ENCODE results near the gene SQOR.
A peak's percentile ranks its signal among the peaks of the same experiment; 100 is the strongest.

SQOR gene

DNA sequence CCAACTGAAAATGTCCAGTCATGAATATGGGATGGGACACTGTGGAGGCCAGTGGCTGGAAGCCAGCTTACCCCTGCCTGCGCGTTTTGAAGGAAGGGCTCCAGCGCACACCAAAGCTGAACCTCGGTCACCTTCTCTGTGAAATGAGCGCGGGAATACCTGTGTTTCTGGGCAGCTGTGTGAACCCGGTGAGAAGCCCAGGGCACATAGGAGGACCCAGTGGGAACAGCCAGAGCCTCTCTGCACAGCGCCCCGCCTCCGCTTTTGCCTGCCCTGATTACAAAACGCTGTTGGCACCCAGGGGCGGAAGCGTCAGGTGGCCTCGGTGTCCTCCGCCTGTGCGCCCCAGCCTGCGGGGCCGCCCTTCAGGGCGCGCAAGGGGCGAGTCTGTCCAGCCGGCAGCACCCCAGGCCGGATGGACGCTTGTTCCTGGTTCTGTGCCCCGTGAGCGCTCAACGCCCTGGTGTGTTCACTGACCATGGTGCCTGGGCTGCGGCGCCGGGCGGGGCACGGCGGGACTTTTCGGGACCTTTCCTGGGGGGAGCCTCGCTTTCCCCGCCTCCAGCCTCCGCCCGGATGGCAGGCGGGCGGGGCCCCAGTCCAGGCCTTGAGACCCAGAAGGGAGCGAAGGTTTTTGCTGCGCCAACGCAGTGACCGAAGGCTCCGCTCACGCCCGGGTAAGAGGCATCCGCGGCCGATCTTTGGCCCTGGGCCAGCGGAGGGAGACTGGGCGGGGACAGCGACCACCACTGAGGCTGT lies at the start of gene SQOR:
SQOR (plus strand) TSS at position 598 of the 759 bp plus-strand sequence. CDS start 23,895 bp downstream, outside the sequence.
- peak in 1 of 2 donors; percentile 42 for DNase-seq (ENCODE audit: extremely low read depth in 1 of 2, low read depth in 1 of 2)

DNA sequence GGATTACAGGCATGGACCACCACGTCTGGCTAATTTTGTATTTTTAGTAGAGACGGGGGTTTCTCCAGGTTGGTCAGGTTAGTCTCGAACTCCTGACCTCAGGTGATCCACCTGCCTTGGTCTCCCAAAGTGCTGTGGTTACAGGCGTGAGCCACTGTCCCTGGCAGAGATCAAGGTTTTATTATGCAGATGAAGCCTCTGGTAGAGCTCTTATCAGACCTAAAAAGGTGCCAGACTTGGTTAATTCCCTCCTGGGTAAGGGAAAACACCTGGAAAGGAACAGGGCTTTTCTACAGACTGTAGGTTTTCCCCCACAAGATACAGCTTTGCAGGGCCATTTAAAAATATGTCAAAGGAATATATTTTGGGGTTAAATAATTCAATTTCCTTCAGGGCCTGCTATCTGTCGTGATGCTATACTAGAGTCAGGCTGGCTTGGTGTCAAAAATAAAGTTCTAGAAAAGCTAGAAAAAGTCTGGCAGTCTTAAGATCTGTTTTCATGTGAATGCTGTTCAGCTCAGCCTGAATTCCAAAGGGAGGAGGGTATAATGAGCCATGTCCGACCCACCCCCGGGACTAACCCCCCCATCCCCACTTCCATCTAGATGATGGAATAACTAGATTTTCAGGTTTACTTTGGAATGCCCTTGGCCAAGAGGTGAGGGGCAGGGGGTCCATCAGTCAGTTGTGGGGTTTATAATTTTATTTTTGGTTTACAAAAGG lies 49.6 kb upstream of the SQOR start:
- no peak for DNase-seq (ENCODE audit: extremely low read depth in 1 of 2, low read depth in 1 of 2)

DNA sequence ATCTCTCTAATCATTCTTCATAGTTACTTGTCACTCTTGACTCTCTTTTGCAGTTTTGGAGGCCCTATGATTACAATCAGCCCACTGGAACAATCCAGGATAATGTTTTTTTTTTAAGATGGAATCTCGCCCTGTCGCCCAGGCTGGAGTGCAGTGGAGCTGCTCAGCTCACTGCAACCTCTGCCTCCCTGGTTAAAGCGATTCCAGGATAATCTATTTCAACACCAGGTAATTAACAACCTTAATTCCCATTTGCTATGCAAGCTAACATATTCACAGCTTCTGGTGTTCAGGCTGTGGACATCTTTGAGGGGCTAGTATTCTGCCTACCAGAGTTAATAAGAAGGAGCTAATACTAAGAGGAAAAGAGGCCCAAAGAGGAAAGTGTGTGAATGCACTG lies 48.7 kb upstream of the SQOR start:
- no peak for DNase-seq (ENCODE audit: extremely low read depth in 1 of 2, low read depth in 1 of 2)

DNA sequence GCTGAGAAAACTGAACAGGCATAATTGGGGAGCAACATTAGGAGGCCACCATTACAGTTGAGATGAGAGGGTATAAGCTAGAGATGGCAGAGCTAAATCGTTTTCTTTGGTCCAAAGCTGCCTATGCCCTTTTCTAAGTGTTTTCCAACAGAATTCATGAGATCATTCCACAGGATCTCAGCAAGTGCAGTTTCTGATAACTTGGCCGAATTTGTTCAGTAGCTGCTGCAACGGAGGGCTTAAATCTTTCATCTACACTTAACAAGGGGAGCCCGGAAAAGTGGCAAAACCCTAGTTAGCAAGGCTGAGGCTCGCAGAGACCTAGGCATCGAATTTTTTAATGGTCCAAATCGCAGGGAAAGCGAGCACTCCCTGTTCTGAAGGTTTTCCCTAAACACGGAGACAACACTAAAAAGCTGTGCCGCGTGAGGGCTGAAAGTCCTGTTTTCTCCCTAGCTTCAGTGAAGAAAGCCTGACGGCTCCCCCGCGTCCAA lies 48.2 kb upstream of the SQOR start:
- no peak for DNase-seq (ENCODE audit: extremely low read depth in 1 of 2, low read depth in 1 of 2)

DNA sequence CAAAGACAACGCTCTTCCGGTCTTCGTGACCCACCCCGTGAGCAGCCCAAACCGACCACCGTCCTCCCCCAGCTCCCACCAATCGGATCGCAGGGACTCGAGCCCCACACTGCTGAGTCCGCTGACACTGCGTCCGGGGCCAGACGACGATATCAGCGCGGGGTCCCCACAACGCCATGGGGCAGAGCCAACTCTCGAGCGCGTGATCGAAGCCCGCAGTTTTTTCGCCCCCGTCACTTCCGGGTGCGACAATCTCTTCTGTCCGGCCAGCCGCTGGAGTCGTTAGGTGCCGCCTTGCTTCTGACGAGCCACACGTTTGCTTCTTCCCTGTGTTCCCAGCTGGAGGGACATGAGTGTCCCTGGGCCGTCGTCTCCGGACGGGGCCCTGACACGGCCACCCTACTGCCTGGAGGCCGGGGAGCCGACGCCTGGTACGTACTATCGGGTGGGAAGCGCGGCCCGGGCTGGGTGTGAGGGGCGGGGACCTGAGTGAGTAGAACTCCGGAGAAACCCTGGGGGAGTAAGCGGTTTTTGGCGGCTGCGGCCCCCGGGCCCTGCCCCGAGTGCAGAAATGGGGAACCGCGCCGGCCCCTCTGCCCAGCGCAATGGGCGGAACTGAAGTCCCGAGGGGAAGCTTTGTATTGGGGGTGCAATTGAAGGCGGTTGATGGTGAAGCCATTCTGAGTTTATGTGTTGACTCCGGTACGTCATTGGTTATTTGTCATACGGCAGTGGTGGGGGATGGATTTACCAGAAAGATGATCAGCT lies 47.5 kb upstream of the SQOR start, which contains the start of gene BLOC1S6:
BLOC1S6 (plus strand) TSS at position 285 of the 768 bp plus-strand sequence; CDS start at position 350, 65 bp downstream.
- DNase-seq (ENCODE audit: extremely low read depth in 1 of 2, low read depth in 1 of 2), result peak; percentile 72 to 80

DNA sequence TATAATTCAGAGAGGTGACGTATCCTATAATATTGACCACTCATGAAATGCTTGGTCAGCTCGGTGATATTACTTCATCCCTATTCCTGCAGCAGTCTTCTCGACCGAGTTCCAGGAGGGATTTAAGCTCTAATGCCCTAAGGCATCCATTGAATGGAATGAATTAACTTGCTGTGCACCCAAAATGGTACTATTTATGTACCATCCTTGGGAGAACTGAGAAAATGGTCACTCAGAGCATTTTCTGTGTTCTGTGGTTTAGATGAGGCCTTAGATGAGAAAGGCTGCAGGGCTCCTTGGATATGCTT lies 47.0 kb upstream of the SQOR start:
- DNase-seq (ENCODE audit: extremely low read depth in 1 of 2, low read depth in 1 of 2), result no peak

DNA sequence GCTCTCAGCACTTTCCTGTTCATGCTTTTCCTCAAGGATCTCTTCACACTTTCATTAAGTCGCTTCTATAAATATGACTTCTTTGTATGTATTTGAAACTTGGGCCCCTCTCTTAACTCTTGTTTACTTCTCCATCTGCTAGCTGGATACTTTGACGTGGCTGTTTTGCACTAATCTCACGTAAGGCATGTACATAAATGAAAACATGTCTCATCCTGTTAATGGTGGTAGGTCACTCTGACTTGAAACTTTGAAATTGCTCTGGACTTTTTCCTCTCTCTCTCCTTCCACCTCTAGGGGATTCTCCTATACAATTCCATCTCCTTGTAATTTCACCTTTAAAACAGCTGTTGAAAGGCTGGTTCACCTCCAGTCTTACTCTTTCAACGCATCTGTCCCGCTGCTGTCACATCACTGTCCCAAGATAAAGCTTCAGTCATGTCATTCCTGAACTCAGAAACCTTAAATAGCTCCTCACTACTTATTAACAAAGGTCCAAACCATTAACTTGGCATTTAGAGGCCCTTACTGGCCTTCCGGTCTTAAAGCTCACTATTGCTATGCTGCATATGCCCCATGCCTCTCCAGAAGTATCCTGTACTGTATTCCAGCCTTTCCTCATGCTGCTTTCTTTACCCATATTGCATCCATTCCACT lies 46.5 kb upstream of the SQOR start:
- no peak for DNase-seq (ENCODE audit: extremely low read depth in 1 of 2, low read depth in 1 of 2)

DNA sequence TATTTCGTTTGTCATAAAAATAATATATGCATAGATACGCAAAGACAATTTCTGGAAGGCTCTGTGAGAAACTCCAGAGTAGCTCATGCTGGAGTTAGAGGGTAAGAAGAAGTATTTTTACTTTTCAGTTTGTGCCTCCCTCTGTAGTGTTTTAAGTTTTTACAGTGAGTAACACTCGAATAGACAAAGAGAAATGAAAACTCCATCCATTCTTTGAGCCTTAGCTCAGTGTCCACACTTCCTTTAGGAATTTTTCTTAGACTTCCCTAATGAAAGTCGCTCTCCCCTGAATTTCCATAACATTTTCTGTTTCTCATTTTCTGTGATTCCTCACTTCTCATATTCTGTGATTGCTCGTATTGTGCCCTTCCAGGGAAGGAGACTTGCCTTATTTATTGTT lies 45.6 kb upstream of the SQOR start:
- DNase-seq (ENCODE audit: extremely low read depth in 1 of 2, low read depth in 1 of 2), result no peak

DNA sequence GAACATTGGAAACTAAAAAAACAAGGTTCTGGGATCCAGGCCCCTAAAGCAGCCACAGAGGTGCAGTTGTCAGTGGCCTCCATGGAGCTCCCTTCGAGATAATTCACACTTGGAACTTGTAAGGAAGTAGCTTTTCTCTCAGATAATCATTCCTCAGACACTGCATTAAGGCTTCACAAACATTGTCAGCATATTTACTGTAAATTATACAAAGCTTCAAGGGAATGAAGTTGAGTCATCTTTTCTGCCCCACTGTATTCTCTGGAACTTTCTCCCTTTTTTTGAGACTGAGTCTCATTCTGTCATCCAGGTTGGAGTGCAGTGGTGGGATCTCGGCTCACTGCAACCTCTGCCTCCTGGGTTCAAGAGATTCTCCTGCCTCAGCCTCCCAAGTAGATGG lies 40.5 kb upstream of the SQOR start:
- DNase-seq (ENCODE audit: extremely low read depth in 1 of 2, low read depth in 1 of 2), result no peak

DNA sequence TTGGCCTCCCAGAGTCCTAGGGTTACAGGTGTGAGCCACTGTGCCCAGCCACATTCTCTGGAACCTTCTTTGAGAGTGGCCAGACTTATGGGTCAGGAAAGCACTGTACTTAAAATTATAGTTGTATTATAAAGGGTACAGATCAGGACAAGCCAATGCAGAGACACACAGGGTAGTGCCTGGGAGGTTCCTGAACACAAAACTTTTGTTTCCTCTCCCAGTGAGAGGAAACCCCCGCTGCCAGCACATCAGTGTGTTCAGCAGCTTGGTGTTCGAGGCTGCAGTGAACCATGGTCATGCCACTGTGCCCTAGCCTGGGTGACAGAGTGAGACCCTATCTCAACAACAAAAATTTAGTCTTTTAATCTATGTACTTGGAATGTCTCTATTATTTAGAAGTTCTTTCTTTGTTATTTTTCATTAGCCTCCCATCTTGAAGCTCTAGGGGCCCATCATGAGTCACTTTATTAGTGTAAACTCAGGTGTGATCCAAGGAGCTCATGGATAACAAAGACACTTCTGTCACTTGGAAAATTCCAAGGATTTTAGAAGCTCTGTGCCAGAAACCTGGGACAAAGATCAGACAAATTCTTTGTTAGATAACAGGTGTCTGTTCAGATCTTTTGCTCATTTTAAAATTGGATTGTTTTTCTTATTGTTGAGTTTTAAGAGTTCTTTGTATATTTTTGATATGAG lies 39.8 kb upstream of the SQOR start:
- DNase-seq (ENCODE audit: extremely low read depth in 1 of 2, low read depth in 1 of 2), result no peak

DNA sequence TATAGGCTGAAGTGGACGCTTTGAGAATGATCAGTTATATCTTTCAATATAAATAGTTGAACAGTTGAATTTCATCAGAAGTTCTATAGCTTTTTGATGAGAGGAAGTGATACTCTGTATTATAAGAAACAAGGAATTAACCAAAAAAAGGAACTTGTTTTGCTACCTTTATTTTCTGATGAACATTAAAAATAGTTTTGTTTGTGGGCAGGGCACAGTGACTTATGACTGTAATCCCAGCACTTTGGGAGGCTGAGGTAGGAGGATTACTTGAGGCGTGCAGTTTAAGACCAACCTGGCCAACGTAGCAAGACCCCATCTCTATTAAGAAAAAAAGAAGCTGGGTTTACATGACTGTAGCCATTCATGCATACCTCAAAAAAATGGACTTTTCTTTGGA lies 30.9 kb upstream of the SQOR start:
- no peak for DNase-seq (ENCODE audit: extremely low read depth in 1 of 2, low read depth in 1 of 2)

DNA sequence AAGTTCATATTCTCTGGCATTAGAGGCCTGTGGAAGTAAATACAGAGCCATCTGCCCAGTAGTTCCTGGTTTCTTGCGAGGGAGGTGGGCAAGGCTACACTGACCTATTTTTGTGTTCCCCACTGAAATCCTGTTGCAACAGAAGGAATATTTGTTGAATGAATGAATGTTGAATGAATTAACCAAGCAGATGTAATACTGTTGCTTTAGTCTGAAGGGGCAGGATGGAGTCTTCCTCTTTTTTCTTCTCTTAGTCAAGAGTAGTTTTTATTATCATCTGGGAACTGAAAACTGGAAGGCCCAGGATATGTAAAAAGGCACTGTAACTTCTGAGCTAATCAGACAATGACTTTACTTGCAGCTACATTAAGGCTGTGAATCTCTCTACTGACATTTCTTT lies 30.5 kb upstream of the SQOR start:
- no peak for DNase-seq (ENCODE audit: extremely low read depth in 1 of 2, low read depth in 1 of 2)

DNA sequence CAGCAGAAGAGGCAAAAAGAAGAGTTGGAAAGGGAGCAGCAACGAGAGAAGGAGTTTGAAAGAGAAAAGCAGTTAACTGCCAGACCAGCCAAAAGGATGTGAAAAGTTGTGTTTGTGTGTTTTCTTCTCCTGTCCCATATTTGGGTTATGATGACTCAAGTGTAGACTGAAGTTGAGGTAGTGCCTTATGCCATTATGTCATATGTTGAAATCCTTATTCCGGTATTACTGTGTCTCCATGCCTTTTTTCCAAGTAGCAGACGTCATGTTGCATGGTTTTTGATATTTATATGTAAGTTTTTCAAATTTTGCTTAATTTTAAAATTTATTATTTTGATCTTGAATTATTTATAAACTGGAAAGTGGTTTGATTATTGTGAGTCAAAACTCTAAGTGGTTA lies 28.4 kb upstream of the SQOR start:
- DNase-seq (ENCODE audit: extremely low read depth in 1 of 2, low read depth in 1 of 2), result no peak

DNA sequence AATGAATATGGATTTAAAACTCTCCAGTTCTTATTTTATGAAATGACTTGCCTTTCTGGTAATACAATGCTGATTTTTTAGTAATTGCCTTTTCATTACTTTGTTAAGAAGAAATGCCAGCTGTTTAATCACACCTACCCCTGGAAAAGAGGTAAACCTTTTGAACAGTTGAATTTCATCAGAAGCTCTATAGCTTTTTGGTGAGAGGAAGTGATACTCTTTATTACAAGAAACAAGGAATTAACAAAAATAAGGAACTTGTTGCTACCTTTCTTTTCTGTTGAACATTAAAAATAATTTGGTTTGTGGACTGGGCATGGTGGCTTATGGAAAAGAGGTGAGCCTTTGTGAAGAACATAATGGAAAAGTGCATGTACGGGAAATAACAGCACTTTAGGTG lies 28.0 kb upstream of the SQOR start:
- DNase-seq (ENCODE audit: extremely low read depth in 1 of 2, low read depth in 1 of 2), result no peak

DNA sequence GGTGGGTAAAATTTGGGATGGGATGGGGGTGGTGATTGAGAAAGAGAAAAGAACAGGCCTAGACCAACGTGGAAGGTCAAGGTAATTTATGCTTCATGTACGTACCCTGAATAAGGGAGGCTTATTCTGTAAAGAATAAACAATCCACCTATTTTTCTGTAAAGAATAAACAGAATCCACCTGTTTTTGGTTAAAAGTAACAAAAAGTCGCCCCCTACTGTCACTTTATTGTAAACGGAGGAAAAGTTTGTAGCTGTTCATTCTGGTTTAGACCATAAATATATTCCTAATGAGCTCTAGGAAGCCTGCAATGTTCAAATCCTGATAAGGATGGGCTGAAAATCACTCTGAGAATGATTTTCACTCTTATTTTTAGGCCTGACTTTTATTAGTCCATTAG lies 23.5 kb upstream of the SQOR start:
- DNase-seq (ENCODE audit: extremely low read depth in 1 of 2, low read depth in 1 of 2), result no peak

DNA sequence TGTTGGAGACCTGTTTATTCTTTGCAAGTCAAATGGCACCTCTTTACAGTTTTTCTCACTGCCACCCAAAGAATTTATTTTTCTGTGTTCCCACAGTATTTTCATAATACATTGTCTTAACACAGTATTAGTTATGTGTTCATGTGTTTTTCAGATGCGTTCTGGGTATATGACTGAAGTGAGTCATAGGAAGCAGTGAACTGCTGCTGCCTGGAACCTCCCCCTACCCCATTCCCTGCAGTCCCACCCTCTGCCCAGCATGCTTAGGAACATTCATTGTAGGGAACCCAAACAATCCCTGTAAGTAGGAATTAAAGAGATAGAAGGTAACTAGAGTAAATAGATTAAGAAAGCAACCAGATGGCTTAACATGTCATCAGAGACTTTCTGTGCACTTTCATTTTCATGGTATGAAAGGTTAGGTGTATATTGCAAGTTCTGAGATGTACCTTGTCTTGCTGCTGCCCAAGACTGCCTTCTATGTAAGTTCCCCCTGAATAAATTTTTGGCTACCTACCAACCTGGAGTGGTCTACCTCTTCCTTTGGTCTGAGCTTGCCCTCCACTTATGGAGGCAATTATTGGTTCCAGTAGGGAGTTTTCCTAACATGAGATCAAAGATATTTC lies 21.9 kb upstream of the SQOR start:
- DNase-seq (ENCODE audit: extremely low read depth in 1 of 2, low read depth in 1 of 2), result no peak

DNA sequence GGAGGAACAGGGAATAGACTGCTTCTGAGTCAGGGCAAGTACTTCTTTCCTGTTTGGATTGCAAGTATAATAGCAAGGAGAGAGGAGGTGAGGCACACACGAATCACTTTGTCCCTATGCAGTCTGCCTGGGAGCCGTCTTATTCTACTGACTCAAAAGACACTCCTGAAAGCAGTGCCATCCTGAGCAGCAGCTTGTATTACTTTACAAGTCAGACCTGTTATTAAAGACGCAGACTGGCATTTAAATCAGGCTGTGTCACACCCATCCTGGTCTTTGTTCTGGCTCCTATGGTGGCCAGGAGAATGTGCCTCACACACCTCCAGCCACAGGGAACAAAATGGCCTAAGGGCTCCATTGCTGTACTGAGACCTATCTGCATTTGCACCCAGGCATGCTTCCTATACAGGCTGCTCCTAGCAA lies 17.9 kb upstream of the SQOR start:
- no peak for DNase-seq (ENCODE audit: extremely low read depth in 1 of 2, low read depth in 1 of 2)

DNA sequence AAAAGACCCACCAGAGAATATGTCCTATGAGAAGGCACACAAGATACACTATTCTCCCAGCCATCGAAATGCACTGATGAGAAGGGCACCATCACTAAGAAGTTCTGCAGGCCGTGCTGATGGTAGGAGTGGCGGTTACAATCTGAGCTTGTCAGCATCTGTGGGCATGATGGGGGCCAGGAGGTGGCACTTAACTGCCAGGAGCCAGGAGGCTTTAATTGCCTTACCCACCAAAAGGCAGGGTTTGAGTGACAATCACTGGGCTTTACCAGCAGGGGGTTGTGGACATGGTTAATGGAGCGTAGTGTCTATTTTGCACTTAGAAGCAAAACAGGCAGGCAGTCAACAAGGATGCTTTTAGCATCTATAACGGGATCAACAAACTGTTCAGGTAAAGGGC lies 16.0 kb upstream of the SQOR start:
- DNase-seq (ENCODE audit: extremely low read depth in 1 of 2, low read depth in 1 of 2), result no peak

DNA sequence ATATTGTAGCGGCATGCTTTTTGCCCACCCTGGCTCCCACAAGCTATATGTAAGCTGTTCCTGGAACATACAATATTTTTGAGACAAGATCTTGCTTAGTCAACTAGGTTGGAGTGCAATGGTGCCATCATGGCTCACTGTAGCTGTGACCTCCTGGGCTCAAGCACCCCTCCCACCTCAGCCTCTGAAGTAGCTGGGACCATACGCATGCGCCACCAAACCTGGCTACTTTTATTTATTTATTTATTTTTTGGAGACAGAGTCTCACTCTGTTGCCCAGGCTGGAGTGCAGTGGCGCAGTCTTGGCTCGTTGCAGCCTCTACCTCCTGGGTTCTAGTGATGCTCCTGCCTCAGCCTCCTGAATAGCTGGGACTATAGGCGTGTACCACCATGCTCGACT lies 6.7 kb upstream of the SQOR start:
- DNase-seq (ENCODE audit: extremely low read depth in 1 of 2, low read depth in 1 of 2), result no peak

Data from activated CD8-positive, alpha-beta memory T cell treated with anti-CD3 and anti-CD28 coated beads for 1 hour (primary cell).